Skin of body (tissue), 2 donors: ENCODE data around the gene CEP128. TPM values are rescaled to one million over a fixed set of nuclear protein-coding genes. Genes with fewer than 3 reads are reported as not detected.

ENCODE experiments used
- DNase-seq: peaks from one replicate; lab custom pipeline; 2025; lab: John Stamatoyannopoulos, UW
- total RNA-seq: library from RNA; depleted of rRNA; stranded (reverse); fragments of >200 nt; gene quantifications from one replicate; pipeline ENCODE4 v1.2.3, GENCODE V29; 2014

The CEP128 gene
- total RNA-seq, 1 donor from 2014 or later = 11.8 TPM

DNA sequence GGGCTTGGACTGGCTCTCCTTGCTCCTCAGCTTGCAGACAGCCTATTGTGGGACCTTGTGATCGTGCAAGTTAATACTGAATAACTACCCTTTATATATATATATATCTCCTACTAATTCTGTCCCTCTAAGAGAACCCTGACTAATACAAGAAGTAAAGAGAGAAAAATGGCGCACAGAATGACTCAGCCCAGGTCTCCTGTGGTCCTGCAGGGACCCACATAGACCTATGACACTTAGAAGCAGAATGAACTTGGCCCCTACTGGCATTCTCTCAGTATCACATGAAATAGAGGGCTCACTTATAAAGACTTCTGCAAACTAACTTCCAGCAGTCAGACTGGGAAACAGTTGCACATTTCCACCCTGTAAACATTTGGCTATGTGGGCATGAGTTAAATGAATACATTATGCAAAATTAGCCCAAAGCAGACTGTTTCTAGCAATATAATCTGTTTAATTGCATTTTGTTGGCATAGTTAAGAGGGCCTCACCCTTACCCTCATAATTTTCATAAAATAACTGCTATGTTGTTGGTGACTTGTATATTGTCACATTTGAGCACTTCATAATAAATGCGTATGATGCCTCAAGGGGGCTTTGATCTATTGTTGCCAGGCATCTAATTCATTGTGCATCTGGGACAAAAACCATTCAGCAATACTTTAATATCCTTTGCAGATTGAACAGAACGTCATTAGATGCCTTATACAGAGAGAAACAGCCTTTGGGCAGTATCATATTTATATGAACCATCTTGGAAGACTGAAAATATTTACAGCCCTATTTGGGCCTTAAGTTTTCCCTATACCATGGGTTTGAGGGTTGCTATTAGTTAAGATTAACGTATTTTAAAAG is 380.5 kb downstream of the CEP128 start:
- no peak for DNase-seq

DNA sequence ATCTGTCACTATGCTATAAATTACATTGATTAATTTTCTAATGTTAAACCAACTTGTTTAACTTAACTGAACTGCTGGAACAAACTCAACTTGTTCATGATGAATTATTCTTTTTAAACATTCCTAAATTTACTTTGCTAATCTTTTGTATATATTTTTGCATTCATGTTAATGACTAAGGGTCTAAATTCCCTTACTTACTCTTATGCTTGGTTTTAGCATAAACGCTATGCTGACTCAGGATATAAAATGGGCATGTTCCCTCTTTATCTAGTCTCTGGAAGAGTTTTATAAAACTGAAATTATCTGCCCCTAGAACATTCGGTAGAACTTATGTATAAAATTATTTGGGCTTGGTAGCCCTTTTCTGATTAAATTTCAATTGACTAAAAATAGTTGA is 387.4 kb downstream of the CEP128 start:
- no peak for DNase-seq

DNA sequence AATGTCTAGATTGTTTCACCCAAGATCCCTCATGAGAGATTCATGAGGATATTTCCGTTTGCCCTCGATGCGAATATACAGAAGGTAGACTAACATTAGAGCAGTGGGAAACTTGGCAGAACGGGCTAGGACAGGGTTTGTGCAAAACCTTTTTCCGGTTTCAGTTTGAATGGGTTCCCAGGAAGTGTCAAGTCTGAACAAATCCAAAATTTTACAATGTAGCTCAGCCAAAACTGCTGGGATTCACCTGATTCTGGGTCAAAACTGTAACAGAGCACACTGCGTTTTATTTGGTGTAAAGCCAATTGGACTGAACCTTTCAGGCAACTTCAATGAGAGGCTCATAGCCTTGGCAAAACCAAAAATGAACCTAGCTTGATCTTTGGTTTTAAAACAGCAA is 392.4 kb downstream of the CEP128 start:
- no peak for DNase-seq

- DNase-seq = no peak
Observed at GRCh38 chr14:80545935-80546854, 395.3 kb downstream of the CEP128 start.

- no peak for DNase-seq
Observed at GRCh38 chr14:80544366-80544765, 397.2 kb downstream of the CEP128 start.

DNA sequence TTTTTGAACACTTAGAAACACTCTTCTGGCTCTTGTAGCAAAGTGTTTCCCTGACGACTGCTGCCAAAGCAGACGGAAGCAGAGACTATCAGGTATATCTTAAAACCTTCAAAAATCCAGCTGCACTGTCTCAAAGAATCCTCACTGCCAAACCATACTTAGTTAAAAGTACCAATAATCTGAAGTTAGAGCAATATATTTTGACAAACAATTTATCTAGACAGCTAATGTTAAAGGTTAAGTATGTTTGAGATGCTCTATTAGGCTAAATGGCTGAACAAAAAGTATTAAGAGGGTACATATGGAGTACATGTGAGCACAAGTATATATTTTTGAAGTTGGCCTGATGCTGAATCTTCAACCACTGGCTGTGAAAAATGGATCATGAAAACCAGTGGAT is 398.3 kb downstream of the CEP128 start:
- DNase-seq = no peak

GRCh38 chr14:80538633-80539375 is 402.7 kb downstream of the CEP128 start:
- DNase-seq = no peak

DNA sequence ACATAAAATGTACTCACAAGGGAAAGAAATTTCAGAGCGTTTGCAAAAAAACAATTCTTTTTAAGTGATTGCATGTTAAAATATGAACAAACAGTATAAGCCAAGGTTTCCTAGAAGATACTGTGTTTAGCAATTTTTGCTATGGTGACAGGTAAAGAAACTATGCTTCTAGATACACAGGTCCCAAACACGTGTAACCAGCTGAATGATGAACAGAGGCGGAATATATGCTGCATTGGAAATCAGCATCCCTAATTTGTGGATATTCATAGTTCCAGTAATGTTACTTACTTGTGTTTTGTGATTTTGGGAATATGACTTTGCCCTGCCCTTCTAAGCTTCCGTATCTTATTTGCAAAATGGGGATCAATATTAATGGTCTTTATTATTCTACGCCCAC is 403.9 kb downstream of the CEP128 start:
- no peak for DNase-seq

- no peak for DNase-seq
Observed at GRCh38 chr14:80536456-80536855, 405.1 kb downstream of the CEP128 start.

DNA sequence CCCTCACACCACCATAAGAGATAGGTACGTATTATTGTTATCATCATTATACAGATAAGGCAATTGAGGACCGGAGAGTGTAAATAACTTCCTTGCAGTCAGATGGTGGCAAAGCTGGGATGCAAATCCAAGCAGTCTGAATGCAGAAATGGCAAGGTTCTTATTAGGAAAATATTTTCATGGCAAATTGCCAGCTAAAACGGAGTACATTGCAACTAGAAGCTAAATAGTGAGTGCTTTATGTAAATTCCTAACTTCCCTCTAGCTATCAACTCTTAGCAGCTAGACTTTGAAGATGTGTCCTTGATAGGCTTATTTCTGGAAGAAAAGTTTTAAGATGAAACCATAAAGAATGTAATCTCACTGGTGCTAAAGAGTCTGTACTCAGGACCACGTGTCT is 406.4 kb downstream of the CEP128 start:
- DNase-seq = no peak

GRCh38 chr14:80523518-80524117 is 417.9 kb downstream of the CEP128 start:
- DNase-seq = no peak

DNA sequence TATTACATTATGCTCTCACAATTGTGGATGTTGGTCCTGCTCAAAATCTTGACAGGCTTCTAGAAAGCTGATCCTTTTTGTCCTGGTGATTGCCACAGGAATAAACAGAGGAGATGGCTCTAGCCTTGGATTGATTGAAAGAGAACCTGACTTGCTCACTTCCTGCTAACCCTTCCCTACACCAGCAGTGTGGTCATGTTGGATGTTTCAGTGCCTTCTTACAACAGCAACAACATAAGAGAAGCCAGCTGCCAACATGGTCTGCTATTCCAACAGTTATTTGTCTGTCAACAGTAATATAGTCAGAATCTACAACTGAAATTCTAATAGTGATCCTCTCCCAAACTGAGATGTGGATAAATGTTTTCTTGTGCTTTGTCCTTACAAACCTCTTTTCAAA is 418.6 kb downstream of the CEP128 start:
- no peak for DNase-seq

DNA sequence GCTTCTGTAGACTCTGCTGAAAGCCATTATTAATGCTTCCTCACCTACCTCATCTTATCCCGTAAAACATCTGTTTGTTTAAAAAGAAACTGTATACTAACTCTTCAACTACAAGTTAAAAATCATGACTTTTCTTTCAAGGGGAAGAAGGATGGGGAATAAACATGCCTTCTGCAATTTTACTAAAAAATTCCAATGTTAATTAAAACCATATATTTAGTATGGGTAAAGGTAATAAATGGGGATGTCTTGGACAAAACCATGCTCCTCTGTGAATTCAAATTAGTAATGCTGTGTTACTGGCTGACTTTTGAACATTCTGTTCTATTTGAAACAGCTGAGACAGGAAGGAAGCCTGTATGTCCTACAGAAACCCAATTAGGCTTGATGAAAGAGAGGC is 419.1 kb downstream of the CEP128 start:
- no peak for DNase-seq

GRCh38 chr14:80521456-80521855 is 420.1 kb downstream of the CEP128 start:
- DNase-seq = no peak

- DNase-seq = no peak
Observed at GRCh38 chr14:80519002-80519401, 422.5 kb downstream of the CEP128 start.

DNA sequence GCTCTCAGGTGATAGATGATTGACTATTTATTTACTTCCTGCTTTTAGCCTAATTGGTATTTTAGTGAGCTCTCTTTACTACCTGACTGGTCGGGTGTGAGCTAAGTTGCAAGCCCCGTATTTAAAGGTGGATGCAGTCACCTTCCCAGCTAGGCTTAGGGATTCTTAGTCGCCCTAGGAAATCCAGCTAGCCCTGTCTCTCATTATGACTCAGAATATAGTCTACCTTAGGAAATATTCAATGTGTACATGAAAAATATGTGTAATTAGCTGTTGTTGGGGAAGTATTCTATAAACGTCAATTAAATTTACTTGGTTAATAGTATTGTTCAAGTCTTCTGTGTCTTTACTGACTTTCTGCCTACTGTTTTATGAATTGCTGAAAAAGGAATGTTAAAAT is 423.4 kb downstream of the CEP128 start:
- DNase-seq = no peak

GRCh38 chr14:80507292-80507869 is 434.2 kb downstream of the CEP128 start:
- no peak for DNase-seq

GRCh38 chr14:80504781-80505180 is 436.8 kb downstream of the CEP128 start:
- no peak for DNase-seq

GRCh38 chr14:80498533-80498932 is 443.0 kb downstream of the CEP128 start:
- DNase-seq = no peak

- no peak for DNase-seq
Observed at GRCh38 chr14:80496090-80496489, 445.4 kb downstream of the CEP128 start.

GRCh38 chr14:80494769-80495168 is 446.8 kb downstream of the CEP128 start:
- no peak for DNase-seq
